Peyer's patch (tissue), 4 donors: ENCODE data around the gene PNMA8B.

ENCODE experiments used
- CTCF ChIP-seq, 6 experiments: fragments of 450-650 bp in 4 of 6; fragments of 200-600 bp in 2 of 6; sonication (generic) in 1 of 6; IDR thresholded peaks; one replicate each; pipeline ENCODE4 v1.5.1; 2017 to 2019; ENCODE audit warnings: antibody characterized with exemption in 6 of 6, mild to moderate bottlenecking in 3 of 6, moderate library complexity in 1 of 6
- POLR2A ChIP-seq, 2 donors: fragments of 450-650 bp; IDR thresholded peaks; one replicate each; pipeline ENCODE4 v1.5.1; 2017; ENCODE audit warnings: antibody characterized with exemption in 2 of 2, mild to moderate bottlenecking in 2 of 2, moderate library complexity in 2 of 2

GRCh38 chr19:46494941-46495785 is 504 bp downstream of the PNMA8B start:
- TF ChIP-seq CTCF (IDR thresholded peaks at IDR 0.05) (no peak), POLR2A (IDR thresholded peaks at IDR 0.05) (no peak)
